ENCODE results near the gene RHBDD3. TPM values are rescaled to one million over a fixed set of nuclear protein-coding genes. Genes with fewer than 3 reads are reported as not detected.

RHBDD3 gene
- total RNA-seq, 1 donor from 2014 or later, result 19.0 TPM

DNA sequence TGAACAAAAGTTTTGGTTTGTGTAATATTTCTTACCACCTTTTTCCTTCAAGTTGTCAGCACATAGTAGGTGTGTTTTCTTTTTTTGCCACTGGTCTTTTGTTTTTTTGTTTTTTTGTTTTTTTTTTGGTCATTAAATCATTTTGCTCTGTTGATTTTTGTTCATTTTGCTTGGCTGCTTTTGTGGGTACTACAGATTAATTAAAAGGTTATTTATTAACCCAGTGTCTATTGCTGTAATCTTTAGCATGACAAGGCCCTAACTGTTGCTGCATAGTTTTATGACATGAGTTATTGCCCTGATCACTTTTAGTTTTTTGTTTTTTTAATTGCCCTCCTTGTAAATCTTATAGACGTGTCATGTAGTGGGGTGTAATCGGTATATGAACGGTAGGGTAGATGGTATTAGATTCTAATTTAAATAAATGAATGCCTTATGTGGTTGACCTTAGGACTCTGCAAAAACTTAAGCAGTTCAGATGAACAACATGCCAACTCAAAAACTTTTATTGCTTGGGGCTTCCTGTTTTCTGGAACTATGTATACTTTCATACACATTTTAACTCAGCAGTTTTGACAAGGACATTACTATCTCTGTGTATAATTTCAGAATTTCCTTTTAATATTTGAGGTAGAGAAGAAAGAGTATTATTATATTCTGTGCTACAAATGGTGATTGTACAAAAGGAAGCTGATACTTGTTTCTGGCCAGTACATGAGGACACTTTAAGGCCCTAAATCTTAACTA, 8.2 kb upstream of the RHBDD3 start:
- H3K27me3 ChIP-seq, result no peaks in the 10 kb centered on the region
- no peak overlapping the region for H3K4me3 ChIP-seq
- intact Hi-C loops (cut with DNase I), result no loop called here
- no peak for DNase-seq
- H3K27ac ChIP-seq, result no peak overlapping the region
- peaks cover 89% of the 10 kb centered on the region for H3K36me3 ChIP-seq
- ATAC-seq, result no peak
- H3K4me1 ChIP-seq, result peaks cover 44% of the 10 kb centered on the region
- H3K9me3 ChIP-seq, result no peaks in the 10 kb centered on the region
- no peak for TF ChIP-seq CTCF (IDR thresholded peaks at IDR 0.05)

DNA sequence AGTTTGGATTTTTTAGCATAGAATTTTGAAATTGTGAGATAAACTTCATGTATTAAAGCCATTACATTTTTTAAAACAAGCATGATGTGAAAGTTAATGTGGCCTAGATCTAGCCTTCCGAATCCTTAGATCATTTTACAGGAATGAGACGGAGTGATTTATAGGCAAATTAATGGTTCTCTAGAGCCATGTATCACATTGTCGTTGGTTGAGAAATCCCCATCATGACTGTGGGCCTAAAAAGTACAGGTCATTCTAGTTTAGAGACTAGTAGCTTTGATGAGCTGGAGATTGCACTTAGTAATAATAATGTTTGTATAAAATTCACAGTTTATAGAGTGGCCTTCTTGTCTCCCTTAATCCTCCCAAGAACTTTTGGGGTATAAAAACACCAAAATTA, 7.4 kb upstream of the RHBDD3 start:
- no peaks in the 10 kb centered on the region for H3K9me3 ChIP-seq
- no peaks in the 10 kb centered on the region for H3K27me3 ChIP-seq
- H3K4me1 ChIP-seq, result peaks cover 51% of the 10 kb centered on the region
- H3K36me3 ChIP-seq, result peaks cover 81% of the 10 kb centered on the region
- no peak overlapping the region for H3K4me3 ChIP-seq
- intact Hi-C loops (cut with DNase I), result no loop called here
- ATAC-seq, result no peak
- TF ChIP-seq CTCF (IDR thresholded peaks at IDR 0.05), result no peak
- H3K27ac ChIP-seq, result no peak overlapping the region
- no peak for DNase-seq

- Histone ChIP-seq H3K27me3 (no peaks in the 10 kb centered on the region), H3K4me3 (no peak overlapping the region), H3K4me1 (peaks cover 57% of the 10 kb centered on the region), H3K27ac (no peak overlapping the region), H3K36me3 (peaks cover 55% of the 10 kb centered on the region), H3K9me3 (no peaks in the 10 kb centered on the region)
- DNase-seq (no peak), ATAC-seq (no peak)
- no peak for TF ChIP-seq CTCF (IDR thresholded peaks at IDR 0.05)
- intact Hi-C loops (cut with DNase I), result no loop called here
Measured at GRCh38 chr22:29272624-29273023, 4.8 kb upstream of the RHBDD3 start.

DNA sequence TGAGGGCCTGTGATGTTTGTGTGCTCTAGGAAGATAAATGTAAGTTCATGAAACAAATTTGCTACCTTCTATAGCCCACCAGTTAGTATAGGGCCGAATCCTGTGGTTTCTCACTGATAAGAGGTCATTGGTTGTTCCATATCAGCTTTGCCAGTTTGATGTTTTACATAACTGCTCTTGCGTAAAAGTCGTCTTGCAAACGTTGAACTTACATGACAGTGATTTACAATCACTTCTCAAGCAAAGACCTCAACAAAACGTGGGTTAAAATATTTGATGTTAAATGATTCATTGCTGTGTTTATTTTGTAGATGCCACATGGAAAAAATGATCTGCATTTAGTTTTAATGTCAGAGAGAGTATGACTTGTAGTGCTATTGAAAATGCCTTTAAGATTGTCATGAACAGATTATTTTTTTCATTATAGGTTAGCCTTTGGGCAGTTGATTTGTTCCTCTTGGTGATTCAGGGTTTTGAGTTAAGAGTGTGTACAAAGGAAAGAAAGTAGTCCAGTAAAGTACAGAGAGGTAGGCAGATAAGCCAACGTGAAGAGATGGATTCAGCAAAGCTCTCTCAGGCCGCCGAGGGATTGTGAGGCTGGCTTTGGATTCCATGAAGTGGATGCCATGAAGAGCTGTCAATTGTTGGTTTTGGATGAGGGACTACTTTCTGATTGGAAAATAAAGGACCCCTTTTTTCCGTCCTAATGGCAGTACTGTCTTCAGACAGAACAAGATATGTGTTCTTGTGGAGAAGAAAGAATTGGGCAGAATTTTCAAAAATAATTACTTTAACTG, 2.9 kb upstream of the RHBDD3 start:
- Histone ChIP-seq H3K9me3 (no peaks in the 10 kb centered on the region), H3K4me3 (peak overlapping the region; percentile 95), H3K4me1 (peaks cover 70% of the 10 kb centered on the region), H3K36me3 (peaks cover 36% of the 10 kb centered on the region), H3K27me3 (no peaks in the 10 kb centered on the region), H3K27ac (no peak overlapping the region)
- intact Hi-C loops (cut with DNase I), result no loop called here
- no peak for TF ChIP-seq CTCF (IDR thresholded peaks at IDR 0.05)
- DNase-seq (no peak), ATAC-seq (no peak)

DNA sequence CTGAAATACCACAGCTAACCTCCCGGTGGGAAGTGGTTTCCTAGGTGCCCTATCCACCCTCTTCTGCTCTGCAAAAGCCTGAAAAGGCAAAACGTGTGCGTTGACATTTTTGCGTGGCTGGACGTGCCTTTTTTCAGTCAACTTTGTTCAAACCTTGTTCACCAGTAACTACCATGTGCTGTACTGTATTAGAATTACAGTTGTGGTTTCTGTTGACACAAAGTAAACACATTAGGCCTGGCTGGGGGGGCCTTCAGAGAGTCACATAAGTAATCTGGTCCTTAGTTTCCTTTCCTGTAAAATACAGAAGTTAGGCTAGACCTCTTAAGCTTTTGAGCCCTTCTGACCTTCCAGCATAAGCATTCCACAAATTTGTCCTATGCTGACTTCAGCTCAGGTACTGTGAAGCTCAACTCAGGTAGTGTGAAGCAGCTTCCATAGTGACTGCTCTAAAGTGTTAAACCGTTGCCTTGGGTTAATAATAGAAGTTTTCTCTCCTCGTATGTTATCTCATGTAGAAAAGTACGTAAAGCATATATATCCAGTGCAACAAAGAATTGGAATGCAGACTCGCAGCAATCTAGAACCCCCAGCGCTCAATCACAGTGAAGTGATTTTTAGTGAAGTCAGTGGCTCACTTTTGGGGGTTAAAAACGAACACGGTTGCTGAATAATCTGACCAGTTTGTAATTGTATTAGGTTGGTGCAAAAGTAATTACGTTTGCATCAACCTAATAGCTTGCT, 2.1 kb upstream of the RHBDD3 start:
- no peaks in the 10 kb centered on the region for H3K27me3 ChIP-seq
- H3K27ac ChIP-seq, result peak overlapping the region; percentile 100
- TF ChIP-seq CTCF (IDR thresholded peaks at IDR 0.05), result no peak
- no peak for ATAC-seq
- intact Hi-C loops (cut with DNase I), result no loop called here
- peak overlapping the region; percentile 95 for H3K4me3 ChIP-seq
- DNase-seq, result no peak
- peaks cover 62% of the 10 kb centered on the region for H3K4me1 ChIP-seq
- peaks cover 33% of the 10 kb centered on the region for H3K36me3 ChIP-seq
- H3K9me3 ChIP-seq, result no peaks in the 10 kb centered on the region

Measured in upper lobe of right lung (tissue), 1 donor.